Fibroblast of upper back skin (primary cell): ENCODE results near the gene RIN3.

Source experiments
- DNase-seq: peaks from one replicate; pipeline ENCODE4 v3.0.0-alpha.2; 2013

RIN3 gene

DNA sequence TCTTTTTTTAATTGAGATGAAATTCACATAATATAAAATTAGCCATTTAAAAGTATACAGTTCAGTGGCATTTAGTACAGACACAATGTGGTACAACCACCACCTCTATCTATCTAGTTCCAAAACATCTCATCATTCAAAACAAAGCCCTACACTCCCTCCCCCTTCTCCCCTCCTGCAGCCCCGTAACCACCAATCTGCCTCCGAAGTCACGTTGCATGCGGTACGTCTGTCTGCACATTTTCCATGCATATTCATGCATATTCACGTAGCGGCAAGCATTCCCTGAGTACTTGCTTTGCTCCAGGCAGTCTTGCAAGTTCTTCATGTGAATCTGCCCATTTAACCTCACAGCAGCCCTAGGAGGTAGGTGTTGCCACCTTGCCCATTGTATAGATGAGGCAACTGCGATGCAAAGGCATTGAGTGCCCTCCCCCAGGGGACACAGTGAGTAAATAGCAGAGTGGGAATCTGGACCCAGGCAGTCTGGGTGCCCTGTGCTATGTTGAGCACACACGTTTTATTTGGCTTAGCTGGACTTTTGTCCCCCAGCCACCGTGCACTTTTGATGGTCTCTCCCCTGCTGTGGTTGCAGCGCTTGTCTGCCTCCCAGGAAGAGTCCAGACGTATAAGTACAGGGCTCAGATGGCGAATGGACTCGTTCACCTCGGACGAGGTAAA lies 43.4 kb downstream of the RIN3 start:
- no peak for DNase-seq

DNA sequence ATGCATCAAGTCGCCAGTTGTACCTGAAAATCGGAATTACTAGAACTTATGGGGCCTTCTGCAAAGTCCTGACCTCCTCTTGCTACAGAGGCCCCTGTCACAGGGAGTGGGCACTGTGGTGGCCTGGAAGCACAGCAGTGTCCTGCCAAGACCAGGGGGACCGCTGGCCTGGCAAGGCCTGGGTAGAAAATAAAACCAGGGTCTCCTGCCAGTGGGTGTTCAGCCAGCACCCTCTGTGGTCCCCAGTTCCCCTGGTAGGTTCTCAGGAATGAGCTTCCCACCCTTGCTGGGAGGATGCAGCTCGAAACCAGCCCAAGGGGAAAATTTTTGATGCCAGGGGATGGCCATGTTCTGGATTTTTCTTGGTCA lies 43.9 kb downstream of the RIN3 start:
- no peak for DNase-seq

DNA sequence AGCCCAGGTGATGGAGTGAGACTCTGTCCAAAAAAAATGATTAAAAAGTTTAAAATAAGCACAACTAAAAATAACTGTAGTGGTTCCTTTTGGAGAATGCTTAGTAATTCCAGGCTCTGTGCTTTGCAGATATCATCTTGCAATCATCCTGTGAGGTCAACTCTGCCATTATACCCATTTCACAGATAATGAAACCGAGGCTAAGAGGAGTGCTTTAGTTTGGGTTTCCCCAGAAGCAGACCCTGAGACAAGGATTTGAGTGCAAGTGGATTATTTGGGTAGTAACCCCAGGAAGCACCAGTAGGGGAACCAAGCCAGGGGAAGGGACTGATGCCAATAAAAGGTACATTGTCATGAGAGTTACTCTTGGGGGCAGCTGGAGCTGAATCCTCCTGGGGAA lies 44.7 kb downstream of the RIN3 start:
- no peak for DNase-seq

DNA sequence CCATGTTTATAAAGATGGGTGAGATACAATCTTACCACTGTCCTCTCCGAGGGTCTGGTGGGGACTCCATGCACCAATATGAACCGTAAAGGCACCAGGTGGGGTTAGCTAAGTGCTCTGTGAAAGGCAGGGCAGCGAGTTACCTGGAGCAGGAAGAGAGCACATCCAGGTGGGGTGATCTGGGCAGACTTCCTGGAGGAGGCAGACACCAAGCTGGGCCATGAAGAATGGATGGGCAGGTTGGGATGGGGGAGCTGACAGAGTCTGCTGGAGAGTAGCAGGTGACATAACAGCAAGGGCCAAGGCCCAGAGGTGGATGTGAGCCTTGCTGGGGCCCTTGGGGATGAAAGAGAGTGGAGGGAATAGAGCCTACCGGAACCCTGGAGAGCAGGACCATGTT lies 45.9 kb downstream of the RIN3 start:
- DNase-seq = no peak

DNA sequence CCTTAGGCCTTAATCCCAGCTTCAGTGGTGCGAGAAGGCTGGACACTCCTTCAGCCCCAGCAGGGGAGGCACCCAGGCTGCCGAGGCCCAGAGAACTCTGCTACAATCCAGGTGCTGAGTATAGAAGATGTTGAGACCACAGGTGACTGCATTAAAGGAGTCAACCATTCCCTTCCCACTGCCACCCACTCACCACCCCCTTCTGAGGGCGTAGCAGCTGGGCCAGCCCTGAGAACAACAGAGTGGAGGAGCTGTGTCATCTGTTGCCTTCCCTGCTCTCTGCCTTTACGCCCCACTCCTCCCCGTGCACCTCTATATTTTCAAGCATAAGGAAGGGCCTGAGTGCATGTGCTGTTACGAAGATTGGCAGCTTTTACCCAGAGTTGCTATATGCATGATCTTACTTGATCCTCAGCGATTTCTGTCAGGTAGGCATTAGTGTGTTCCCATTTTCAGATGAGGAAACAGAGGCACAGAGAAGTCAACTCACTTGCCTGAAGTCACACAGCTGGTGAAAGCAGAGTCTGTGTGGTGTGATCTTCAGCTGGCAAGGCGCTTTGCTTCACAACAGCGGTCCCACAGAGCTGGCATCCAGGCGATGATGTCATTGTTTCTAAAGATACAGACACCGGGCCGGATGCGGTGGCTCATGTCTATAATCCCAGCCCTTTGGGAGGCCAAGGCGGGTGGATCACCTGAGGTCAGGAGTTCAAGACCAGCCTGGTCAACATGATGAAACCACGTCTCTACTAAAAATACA lies 46.7 kb downstream of the RIN3 start:
- no peak for DNase-seq

DNA sequence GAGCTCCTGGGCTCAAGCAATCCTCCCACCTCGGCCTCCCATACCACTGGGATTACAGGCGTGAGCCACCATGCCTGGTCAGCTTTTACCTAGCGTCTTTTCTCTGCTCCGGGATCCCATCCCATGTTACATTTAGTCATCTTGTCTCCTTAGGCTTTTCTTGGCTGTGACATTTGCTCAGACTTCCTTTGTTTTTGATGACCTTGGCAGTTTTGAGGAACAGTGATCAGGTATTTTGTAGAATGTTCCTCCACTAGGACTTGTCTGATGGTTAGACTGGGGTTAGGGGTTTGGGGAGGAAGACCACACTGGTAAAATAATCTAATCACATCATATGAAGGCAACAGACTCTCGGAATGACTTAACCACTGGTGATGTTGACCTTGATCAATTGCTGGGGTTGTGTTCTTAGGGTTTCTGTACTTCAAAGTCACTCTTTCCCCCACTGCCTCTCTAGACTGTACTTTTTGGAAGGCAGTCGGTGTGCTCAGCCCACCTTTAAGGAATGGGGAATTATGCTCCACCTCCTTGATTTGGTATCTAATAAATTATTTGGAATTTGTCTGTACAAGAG lies 48.4 kb downstream of the RIN3 start:
- no peak for DNase-seq

DNA sequence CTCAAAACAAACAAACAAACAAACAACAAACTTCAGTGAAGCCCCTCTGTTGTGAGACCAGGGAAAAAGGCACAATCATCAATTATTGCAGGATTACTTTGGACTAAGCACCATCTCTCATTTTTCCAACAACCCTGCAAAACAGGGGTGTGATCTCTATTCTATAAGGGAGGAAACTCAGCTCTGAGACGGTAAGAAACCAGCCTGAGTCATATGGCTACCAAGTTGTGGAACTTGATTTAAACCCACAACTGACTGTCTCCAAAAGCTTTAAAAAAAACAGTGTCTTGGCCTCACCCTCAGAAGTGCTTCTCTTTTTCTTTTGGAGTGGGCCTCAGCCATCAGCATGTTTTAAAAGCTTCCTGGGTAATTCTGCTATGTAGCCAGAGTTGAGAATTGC lies 49.8 kb downstream of the RIN3 start:
- peak; percentile 59 for DNase-seq

DNA sequence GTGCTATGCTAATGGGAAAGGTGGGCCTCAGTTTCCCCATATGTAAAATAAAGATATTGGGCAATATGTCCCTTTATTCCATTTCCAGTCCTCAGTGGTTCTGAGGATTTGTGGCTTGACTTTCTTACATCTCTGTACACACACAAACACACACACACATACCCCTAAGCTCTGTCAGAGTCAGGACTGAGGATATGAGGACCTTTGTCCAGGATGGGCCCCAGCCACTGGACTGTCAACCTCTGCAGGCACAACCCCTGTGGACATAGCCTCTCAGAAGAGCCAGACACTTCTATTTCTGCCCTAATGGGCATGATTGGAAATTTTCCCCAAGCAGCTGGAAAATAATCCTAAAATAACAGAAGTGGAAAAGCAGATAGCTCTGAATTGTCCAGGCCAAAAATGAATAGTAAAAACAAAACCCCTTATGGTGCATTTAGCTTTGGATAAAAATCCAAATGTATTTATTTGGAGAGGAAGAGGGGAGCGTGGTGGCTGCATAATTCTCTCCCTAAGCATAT lies 50.2 kb downstream of the RIN3 start:
- no peak for DNase-seq

DNA sequence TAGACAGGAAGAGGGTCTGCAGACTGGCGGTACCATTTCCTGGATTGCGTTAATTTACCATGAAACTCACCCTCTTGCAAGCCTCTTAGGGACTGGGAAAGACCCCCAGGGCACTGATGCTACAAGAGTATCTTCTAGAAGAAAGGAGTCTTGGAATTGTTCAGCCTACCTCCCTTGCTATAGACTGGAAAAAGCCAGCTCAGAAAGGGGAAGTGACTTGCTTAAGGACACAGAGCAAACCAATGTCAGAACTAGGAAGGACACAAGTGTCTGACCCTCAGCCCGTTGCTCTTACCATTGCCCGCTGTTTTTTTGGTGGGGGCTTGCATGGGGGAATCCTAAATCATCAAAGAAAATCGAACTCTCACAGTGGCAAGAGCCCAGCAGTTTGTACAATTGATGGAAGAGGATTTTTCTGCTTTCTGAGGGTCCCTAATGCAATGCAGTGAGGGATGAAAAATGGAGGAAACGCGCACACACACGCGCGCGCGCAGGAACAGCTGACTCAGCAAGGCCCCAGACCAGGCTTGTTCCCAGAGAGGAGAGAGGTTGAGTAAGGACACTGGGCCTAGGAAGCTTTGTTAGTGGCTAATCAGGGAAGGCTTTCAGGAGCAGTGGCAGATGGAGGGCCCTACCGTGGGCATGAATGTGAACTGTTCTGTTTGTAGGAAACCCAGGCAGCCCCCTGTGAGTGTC lies 50.9 kb downstream of the RIN3 start:
- DNase-seq = no peak

DNA sequence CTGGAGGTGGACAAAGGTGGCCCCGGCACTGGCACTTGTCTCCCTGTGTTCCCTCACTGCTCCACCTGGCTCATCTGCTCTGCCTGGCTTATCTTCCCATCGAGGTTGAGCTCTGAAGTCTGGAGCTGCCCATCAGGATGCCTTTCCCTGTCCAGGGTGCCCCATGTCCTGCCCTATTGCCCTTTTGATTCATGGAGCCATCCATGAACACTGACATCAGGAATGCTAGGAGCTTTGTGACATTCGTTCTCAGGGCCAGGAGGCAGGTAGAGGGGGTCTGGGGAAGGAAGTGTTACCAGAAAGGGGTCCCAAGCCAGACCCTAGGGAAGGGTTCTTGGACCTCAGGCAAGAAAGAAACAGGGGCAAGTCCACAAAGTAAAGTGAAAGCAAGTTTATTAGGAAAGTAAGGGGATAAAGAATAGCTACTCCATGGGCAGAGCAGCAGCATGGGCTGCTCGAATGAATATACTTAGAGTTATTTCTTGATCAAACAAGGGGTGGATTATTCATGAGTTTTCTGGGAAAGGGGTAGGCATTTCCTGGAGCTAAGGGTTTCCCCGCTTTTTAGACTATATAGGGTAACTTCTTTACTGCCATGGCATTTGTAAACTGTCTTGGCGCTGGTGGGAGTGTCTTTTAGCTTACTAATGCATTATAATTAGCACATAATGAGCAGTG lies 51.6 kb downstream of the RIN3 start:
- no peak for DNase-seq

DNA sequence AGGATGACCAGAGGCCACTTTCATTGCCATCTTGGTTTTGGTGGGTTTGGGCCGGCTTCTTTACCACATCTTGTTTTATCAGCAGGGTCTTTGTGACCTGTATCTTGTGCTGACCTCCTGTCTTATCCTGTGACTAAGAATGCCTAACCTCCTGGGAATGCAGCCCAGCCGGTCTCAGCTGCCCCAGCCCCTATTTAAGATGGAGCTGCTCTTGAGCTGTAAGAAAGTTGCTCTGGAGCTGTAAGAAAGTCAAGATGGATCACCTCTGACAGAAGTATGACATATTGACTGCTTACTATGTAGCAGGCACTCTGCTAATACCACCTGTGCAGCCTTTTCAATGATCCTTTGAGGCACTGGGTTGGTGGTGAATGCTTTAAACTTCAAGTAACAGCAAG lies 52.1 kb downstream of the RIN3 start:
- no peak for DNase-seq

DNA sequence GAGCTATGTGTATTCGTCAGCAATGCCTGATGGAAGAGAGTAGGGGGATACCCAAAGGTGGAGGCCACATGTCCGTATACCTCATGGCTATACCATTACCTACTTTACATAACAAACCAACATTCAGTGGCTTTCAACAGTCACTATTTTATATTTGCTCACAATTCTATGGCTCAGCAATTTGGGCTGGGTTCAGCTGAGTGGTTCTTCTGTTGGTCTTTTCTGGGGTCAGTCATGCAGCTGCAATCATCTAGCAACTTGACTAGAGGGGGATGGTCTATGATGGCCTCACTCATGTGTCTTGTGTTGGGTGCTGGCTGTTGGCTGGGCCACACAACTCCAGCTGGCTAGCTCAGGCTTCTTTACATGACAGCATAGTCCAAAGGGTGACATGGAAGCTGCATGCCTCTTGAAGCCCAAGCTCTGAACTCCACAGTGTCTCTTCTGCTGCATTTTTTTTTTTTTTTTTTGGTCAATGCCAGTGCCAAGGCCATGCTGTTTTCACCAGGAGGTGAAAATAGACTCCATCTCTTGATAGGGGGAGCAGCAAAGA lies 53.7 kb downstream of the RIN3 start:
- no peak for DNase-seq

DNA sequence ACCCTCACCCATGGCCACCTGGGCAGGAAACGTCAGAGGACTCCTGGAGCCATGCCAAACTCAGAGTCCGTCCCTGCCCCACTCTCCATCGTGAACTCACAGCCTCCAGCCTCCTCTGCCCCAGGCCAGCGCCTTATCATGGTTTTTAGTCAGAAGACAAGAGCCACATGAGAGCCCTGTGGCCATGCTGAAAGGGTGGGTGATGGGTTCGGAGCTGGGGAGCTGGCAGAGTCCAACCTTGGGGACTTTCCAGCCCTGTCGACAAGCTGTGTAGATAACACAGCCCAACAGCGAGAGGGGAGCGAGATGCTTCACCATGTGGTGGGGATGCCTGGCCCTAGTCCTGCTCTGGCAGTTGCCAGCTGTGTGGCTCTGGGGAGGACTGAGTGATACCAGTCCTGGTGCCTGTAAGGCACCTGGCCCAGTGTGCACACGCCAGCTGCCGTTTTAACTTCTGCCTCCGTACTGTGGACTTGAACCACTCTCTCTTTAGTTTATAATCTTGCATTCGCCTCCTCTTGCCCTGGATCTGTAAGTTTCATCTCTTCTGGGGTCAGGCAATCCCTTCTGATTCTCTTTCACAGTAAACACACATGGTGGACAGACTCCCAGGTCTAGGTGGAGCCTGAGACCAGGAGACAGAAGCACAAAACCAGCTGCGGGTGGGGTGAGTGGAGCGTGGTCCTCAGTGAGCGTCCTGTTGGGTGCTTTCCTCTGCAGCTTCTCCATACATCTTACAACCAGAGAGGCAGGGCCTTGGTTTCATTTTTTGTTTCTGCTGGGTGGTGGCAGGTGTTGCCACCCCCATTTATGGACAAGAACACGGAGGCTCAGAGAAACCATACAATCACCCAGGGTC lies 55.3 kb downstream of the RIN3 start:
- DNase-seq = no peak

DNA sequence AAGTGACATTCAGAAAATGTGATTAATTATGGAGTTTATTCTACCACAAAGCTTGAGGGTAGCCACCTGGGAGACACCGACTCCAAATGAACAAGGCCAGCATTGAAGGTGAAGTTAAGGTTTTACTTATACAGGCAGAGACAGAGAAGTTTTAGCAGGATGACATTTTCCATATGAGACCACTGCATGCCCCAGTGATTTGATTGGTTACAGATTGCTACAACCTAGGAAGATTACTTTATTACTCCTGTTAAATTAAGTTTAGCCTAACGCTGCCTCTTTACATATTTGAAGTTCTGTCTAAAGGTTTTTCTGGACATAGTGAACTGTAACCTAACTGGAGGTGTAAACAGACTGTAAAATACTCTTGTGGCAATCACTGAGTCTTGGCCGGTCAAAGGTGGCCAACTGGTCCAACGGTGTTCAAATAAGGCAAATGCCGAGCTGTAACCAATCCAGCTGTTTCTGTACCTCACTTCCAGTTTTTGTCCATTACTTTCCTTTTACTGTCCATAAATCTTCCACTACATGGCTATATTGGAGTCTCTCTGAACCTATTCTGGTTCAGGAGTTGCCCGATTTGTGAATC lies 57.2 kb downstream of the RIN3 start:
- DNase-seq = no peak

DNA sequence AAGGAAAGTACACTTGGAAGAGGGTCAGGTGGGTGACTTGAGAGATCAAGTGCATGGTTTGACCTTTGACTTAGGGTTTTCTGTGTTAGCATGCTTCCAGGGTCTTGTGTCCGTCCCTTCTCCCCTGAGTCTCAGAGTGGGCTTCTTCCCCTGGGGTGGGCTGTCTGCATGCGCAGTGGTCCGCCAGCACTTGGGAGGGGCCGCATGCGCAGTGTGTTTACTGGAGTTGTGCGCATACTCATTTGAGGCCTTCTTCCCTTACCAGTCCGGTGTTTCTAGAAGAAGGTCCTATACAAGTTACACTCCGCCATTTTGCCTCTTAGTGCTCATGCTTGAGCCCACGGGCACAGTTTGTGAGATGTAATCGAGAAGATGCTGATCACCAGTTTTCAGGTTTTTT lies 58.5 kb downstream of the RIN3 start:
- no peak for DNase-seq

DNA sequence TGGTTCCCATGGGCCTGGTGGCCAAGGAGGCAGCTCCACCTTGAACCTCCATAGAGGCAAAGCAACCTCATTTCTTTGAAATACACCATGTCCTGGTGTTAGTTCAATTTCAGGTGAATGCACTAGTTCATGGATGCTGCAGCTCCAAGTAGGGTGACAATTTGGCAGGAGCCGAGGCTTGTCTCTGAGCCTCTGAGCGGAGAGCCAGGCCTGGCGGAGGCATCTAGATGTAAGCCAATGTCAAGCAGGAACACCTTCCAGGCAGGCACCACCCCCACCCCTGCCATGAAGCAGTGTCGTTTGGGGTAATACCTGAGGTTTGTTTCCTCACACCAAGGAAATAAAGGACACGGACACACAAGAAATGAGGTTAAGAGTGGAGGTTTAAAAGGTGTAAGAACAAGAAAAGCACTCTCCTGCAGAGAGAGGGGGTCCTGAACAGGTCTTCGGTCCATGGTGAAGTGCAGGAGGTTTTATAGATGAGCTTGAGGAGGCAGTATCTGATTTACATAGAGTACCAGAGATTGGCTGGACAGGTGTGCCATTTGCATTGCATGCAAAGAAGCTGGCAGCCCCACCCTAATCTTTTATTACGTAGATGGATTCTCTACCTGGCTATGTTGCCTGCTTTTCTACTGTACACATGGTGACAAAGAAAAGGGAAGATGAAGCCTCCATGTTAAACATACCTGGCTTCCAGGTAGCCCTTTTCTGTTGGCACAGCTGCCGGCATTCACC lies 60.3 kb downstream of the RIN3 start:
- DNase-seq = no peak

DNA sequence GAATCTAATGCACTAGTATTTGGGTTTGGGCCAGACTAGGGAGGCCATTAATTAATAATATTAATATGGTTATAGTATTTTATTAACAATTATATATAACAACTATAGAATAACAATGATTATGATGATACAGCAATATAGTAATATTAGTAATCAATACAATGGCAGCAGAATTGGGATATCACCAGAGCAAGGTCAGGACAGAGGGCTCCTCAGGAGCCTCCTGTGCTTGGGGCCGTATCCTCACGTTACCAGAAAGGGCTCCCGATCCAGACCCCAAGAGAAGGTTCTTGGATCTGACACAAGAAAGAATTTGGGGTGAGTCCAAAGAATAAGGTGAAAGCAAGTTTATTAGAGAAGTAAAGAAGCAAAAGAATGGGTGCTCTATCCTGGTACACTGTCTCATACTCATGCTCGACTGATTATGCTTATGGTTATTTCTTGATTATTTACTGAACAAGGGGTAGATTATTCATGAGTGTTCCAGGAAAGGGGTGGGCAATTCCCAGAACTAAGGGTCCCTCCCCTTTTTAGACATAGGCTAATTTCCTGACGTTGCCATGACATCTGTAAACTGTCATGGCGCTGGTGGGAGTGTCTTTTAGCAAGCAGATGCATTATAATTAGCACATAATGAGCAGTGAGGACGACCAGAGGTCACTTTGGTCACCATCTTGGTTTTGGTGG lies 61.6 kb downstream of the RIN3 start:
- no peak for DNase-seq

DNA sequence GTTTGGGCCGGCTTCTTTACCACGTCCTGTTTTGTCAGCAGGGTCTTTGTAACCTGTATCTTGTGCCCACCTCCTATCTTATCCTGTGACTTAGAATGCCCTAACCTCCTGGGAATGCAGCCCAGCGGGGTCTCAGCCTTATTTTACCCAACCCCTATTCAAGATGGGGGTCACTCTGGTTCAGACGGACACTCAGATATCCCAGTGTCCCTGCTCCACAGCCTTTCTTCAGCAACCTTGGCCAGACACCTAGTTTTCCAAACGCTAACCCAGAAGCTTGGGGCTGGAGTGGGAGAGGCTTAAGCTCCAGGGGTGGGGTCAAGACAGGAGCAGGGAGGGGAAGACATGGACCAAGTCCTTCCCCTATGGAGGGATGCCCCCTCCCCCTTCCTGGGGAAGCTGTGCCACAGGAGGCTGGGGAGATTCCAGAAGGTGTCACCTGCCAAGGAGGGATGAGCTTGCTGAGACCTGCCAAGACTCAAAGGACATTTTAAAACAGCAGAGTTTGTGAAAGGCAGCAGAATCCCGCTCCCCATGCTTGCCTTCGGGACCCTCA lies 62.2 kb downstream of the RIN3 start:
- DNase-seq = no peak

DNA sequence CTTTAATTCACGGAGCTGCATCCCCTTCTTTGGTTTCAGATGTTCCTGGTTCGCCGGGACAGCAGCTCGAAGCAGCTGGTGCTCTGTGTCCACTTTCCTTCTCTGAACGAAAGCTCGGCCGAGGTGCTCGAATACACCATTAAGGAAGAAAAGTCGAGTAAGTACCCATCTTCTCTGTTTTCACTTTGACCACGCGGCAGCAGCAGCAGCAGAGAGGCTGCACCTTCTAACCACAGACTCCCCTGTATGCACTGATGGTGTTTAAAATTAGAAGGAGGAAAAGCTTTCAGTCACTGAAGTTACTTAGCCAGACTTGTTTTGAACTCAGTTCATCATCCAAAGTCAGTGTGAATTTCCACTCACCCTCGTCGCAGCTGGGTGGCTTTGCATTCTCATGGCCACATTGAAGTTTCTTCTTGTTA lies 63.8 kb downstream of the RIN3 start:
- DNase-seq = no peak

DNA sequence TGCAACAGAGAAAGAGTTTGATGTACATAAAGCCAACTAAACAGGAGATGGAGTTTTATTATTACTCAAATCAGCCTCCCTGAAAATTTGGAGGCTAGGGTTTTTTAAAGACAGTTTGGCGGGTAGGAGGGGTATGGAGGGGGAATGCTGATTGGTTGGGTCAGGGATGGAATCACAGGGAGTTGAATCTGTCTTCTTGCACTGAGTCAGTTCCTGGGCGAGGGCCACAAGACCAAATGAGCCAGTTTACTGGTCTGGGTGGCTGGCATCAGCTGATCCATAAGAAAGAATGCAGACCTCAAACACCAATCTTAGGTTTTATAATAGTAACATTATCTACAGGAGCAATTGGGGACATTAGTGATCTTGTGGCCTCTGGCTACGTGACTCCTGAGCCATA lies 64.9 kb downstream of the RIN3 start:
- peak; percentile 34 for DNase-seq
